ENCODE measurements around the gene QSOX1. TPM values are rescaled to one million over a fixed set of nuclear protein-coding genes. Genes with fewer than 3 reads are reported as not detected.

The QSOX1 gene
- total RNA-seq, 1 donor from 2014 or later: 11.9 TPM

GRCh38 chr1:180195916-180196315 is 41.2 kb downstream of the QSOX1 start:
- ATAC-seq (ENCODE audit: low read depth): no peak
- DNase-seq: no peak
- no peak for TF ChIP-seq CTCF (IDR thresholded peaks at IDR 0.05)
- ChIA-PET CTCF (no interaction called here), POLR2A (no interaction called here)
- H3K27me3 Mint-ChIP-seq: no peaks in the 10 kb centered on the region
- H3K27ac Mint-ChIP-seq: no peak overlapping the region
- H3K36me3 Mint-ChIP-seq (ENCODE audit: low read depth): peaks cover 33% of the 10 kb centered on the region
- intact Hi-C loops (cut with micrococcal nuclease): no loop called here
- H3K9me3 Mint-ChIP-seq: no peaks in the 10 kb centered on the region
- H3K4me3 Mint-ChIP-seq: no peak overlapping the region
- H3K4me1 Mint-ChIP-seq: no peaks in the 10 kb centered on the region

GRCh38 chr1:180196436-180197003 is 41.9 kb downstream of the QSOX1 start:
- no peak for DNase-seq
- TF ChIP-seq CTCF (IDR thresholded peaks at IDR 0.05): no peak
- CTCF ChIA-PET: interaction anchor here (2.5 kb wide), 1 partner anchor 17 kb away, joined by 9 read pairs; no protein-coding TSS in a partner anchor
- Mint-ChIP-seq H3K4me3 (no peak overlapping the region), H3K27ac (no peak overlapping the region), H3K27me3 (no peaks in the 10 kb centered on the region), H3K9me3 (no peaks in the 10 kb centered on the region), H3K36me3 (ENCODE audit: low read depth) (peaks cover 29% of the 10 kb centered on the region), H3K4me1 (no peaks in the 10 kb centered on the region)
- intact Hi-C loops (cut with micrococcal nuclease): no loop called here
- POLR2A ChIA-PET: interaction anchor here (0.5 kb wide), 1 partner anchor 282 kb away, joined by 3 read pairs; no protein-coding TSS in a partner anchor
- ATAC-seq (ENCODE audit: low read depth): no peak

GRCh38 chr1:180197231-180197630 is 42.6 kb downstream of the QSOX1 start:
- H3K36me3 Mint-ChIP-seq (ENCODE audit: low read depth): peaks cover 25% of the 10 kb centered on the region
- ATAC-seq (ENCODE audit: low read depth): no peak
- DNase-seq: no peak
- no peak overlapping the region for H3K27ac Mint-ChIP-seq
- no peaks in the 10 kb centered on the region for H3K4me1 Mint-ChIP-seq
- ChIA-PET CTCF (interaction anchor here (2.5 kb wide), 1 partner anchor 18 kb away, joined by 9 read pairs; no protein-coding TSS in a partner anchor), POLR2A (interaction anchor here (0.5 kb wide), 1 partner anchor 281 kb away, joined by 3 read pairs; no protein-coding TSS in a partner anchor)
- no peak for TF ChIP-seq CTCF (IDR thresholded peaks at IDR 0.05)
- no peak overlapping the region for H3K4me3 Mint-ChIP-seq
- H3K27me3 Mint-ChIP-seq: no peaks in the 10 kb centered on the region
- no peaks in the 10 kb centered on the region for H3K9me3 Mint-ChIP-seq
- intact Hi-C loops (cut with micrococcal nuclease): no loop called here

- intact Hi-C loops (cut with micrococcal nuclease): no loop called here
- DNase-seq (no peak), ATAC-seq (ENCODE audit: low read depth) (no peak)
- H3K4me1 Mint-ChIP-seq: no peaks in the 10 kb centered on the region
- H3K36me3 Mint-ChIP-seq (ENCODE audit: low read depth): peaks cover 16% of the 10 kb centered on the region
- ChIA-PET CTCF (interaction anchor here (2.5 kb wide), 1 partner anchor 19 kb away, joined by 9 read pairs; no protein-coding TSS in a partner anchor), POLR2A (no interaction called here)
- no peak for TF ChIP-seq CTCF (IDR thresholded peaks at IDR 0.05)
- no peak overlapping the region for H3K27ac Mint-ChIP-seq
- no peaks in the 10 kb centered on the region for H3K27me3 Mint-ChIP-seq
- H3K4me3 Mint-ChIP-seq: no peak overlapping the region
- H3K9me3 Mint-ChIP-seq: no peaks in the 10 kb centered on the region
These were observed 43.5 kb downstream of the QSOX1 start for GRCh38 chr1:180198196-180198595.

GRCh38 chr1:180198611-180199010 is 43.9 kb downstream of the QSOX1 start:
- H3K36me3 Mint-ChIP-seq (ENCODE audit: low read depth): peaks cover 15% of the 10 kb centered on the region
- no peak overlapping the region for H3K4me3 Mint-ChIP-seq
- TF ChIP-seq CTCF (IDR thresholded peaks at IDR 0.05): no peak
- CTCF ChIA-PET: interaction anchor here (2.5 kb wide), 1 partner anchor 19 kb away, joined by 9 read pairs; no protein-coding TSS in a partner anchor
- POLR2A ChIA-PET: no interaction called here
- intact Hi-C loops (cut with micrococcal nuclease): no loop called here
- no peaks in the 10 kb centered on the region for H3K9me3 Mint-ChIP-seq
- DNase-seq (no peak), ATAC-seq (ENCODE audit: low read depth) (no peak)
- H3K27me3 Mint-ChIP-seq: no peaks in the 10 kb centered on the region
- H3K27ac Mint-ChIP-seq: no peak overlapping the region
- no peaks in the 10 kb centered on the region for H3K4me1 Mint-ChIP-seq
